Suprapubic skin (tissue), 4 donors: Measurements from ENCODE around the gene BNIP5.

Experiments
- EP300 ChIP-seq: sonication (generic); formaldehyde crosslinking; IDR thresholded peaks from one replicate; pipeline ENCODE4 v1.6.1; 2017; ENCODE audit warnings: antibody characterized with exemption
- POLR2A ChIP-seq, 2 donors: fragments of 450-650 bp; IDR thresholded peaks; one replicate each; pipeline ENCODE4 v1.6.1; 2017; ENCODE audit warnings: antibody characterized with exemption in 2 of 2, mild to moderate bottlenecking in 2 of 2, moderate library complexity in 2 of 2
- POLR2AphosphoS5 ChIP-seq, 3 donors: sonication (generic); formaldehyde crosslinking; IDR thresholded peaks; one replicate each; pipeline ENCODE4 v1.6.1; 2017; ENCODE audit warnings: antibody characterized with exemption in 3 of 3
- TF ChIP-seq, protein P1 (sequence below), 2 donors: fragments of 200-600 bp in 1 of 2; fragments of 450-650 bp in 1 of 2; sonication (generic) in 1 of 2; IDR thresholded peaks; one replicate each; pipeline ENCODE4 v1.5.1; 2016 to 2019; ENCODE audit warnings: antibody characterized with exemption in 2 of 2, mild to moderate bottlenecking in 1 of 2, moderate library complexity in 1 of 2

DNA sequence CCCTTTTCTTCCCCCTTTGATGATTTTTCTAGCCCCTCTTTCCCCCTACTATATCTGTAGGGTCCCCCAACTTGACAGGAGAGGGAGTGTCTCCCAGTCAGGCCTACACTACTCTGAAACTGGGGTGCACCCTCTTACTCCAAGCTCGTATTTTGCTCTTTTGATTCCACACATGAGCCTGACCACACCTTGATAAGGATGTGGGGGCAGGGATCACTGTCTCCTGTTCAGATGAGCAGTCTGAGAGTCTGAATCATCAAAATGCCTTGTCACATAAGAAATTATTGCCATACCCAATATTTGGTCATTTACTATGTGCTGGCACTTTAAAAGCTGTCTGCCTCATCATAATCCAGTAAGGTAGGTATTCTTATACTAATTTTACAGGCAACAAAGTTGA, 50.9 kb downstream of the BNIP5 start:
- TF ChIP-seq, protein P1, sequence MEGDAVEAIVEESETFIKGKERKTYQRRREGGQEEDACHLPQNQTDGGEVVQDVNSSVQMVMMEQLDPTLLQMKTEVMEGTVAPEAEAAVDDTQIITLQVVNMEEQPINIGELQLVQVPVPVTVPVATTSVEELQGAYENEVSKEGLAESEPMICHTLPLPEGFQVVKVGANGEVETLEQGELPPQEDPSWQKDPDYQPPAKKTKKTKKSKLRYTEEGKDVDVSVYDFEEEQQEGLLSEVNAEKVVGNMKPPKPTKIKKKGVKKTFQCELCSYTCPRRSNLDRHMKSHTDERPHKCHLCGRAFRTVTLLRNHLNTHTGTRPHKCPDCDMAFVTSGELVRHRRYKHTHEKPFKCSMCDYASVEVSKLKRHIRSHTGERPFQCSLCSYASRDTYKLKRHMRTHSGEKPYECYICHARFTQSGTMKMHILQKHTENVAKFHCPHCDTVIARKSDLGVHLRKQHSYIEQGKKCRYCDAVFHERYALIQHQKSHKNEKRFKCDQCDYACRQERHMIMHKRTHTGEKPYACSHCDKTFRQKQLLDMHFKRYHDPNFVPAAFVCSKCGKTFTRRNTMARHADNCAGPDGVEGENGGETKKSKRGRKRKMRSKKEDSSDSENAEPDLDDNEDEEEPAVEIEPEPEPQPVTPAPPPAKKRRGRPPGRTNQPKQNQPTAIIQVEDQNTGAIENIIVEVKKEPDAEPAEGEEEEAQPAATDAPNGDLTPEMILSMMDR (IDR thresholded peaks at IDR 0.05), result no peak
- TF ChIP-seq POLR2A (IDR thresholded peaks at IDR 0.05) (no peak), POLR2AphosphoS5 (IDR thresholded peaks at IDR 0.05) (no peak), EP300 (no peak)
